ENCODE data around the gene DDIAS. TPM values are rescaled to one million over a fixed set of nuclear protein-coding genes. Genes with fewer than 3 reads are reported as not detected.

Gene DDIAS
- total and polyA plus RNA-seq, 10 of the 15 experiments (the other 5 are each of a cell fraction or from before 2014, with no cell fraction given): 6.9 to 27.8 (median 12.9) TPM

- no peak for FAIRE-seq
- RAD21 ChIA-PET (ENCODE audit: unreplicated experiment): no interaction called here
- no peak overlapping the region for H3K4me3 ChIP-seq
- H3K9ac ChIP-seq (ENCODE audit: control insufficient read depth, insufficient read depth, low read length): no peak overlapping the region
- intact Hi-C loops (cut with micrococcal nuclease; ENCODE audit: unreplicated experiment) (no loop called here), in situ Hi-C loops (cut with MboI) (no loop called here)
- no peaks in the 10 kb centered on the region for H4K20me1 ChIP-seq (ENCODE audit: control insufficient read depth, insufficient read depth)
- POLR2A ChIA-PET: no interaction called here
- no peak overlapping the region for H3K4me2 ChIP-seq (ENCODE audit: control insufficient read depth, insufficient read depth)
- H3K79me2 ChIP-seq (ENCODE audit: control insufficient read depth, insufficient read depth, low read length): no peaks in the 10 kb centered on the region
- no peaks in the 10 kb centered on the region for H3K36me3 ChIP-seq (ENCODE audit: control insufficient read depth in 2 of 2, insufficient read depth in 2 of 2, low read length in 1 of 2)
- SMC1A ChIA-PET (ENCODE audit: uncharacterized antibody, unreplicated experiment): interaction anchor here (1.0 to 1.8 kb wide), 3 partner anchors 11 to 24 kb away, joined by 3 to 6 read pairs (median 4); no protein-coding TSS in a partner anchor
- no peak for ATAC-seq
- H3K27ac ChIP-seq (ENCODE audit: control insufficient read depth, insufficient read depth): no peak overlapping the region
- DNase-seq (ENCODE audit: low read depth, low spot score): no peak
- 62% methylated on average over 5 of the region's 5 CpGs for WGBS (ENCODE audit: insufficient coverage, insufficient replicate concordance, low lambda C conversion rate, missing lambda C conversion rate)
- no peak for TF ChIP-seq ETV6 (conservative IDR thresholded peaks at IDR 0.05 in 1 of 2, IDR thresholded peaks at IDR 0.05 in 1 of 2; ENCODE audit: borderline replicate concordance in 1 of 2, low read depth in 1 of 2)
- no peak for TF ChIP-seq RB1 (IDR thresholded peaks at IDR 0.05; ENCODE audit: borderline replicate concordance)
- TF ChIP-seq EZH2 (IDR thresholded peaks at IDR 0.05; ENCODE audit: borderline replicate concordance, control insufficient read depth, low read depth, low read length): no peak
- no peak for TF ChIP-seq ZNF274 (IDR thresholded peaks at IDR 0.05; ENCODE audit: insufficient read depth, insufficient read length)
- TF ChIP-seq EED (IDR thresholded peaks at IDR 0.05; ENCODE audit: low read depth): no peak
- TF ChIP-seq MAX (IDR thresholded peaks at IDR 0.05; ENCODE audit: low read depth, low read length): no peak
- TF ChIP-seq CBX3 (IDR thresholded peaks at IDR 0.05; ENCODE audit: borderline replicate concordance, low read depth): no peak
- no peak for TF ChIP-seq ZSCAN29 (IDR thresholded peaks at IDR 0.05)
- TF ChIP-seq BCL3 (IDR thresholded peaks at IDR 0.05; ENCODE audit: borderline replicate concordance, insufficient read depth, low read depth, low read length, poor library complexity, severe bottlenecking): no peak
- TF ChIP-seq PBX3 (IDR thresholded peaks at IDR 0.05; ENCODE audit: insufficient replicate concordance, low read depth, low read length): no peak
- no peak overlapping the region for H2AFZ ChIP-seq (ENCODE audit: control insufficient read depth, low read depth, low read length)
- BruUV-seq (replicated peaks): no TSS peak
- H3K4me1 ChIP-seq (ENCODE audit: control insufficient read depth, insufficient read depth, low read length): no peaks in the 10 kb centered on the region
- CTCF ChIA-PET: interaction anchor here (1.2 to 1.6 kb wide), 2 partner anchors 11 to 376 kb away, joined by 3 to 4 read pairs; no protein-coding TSS in a partner anchor
- H3K9me3 ChIP-seq (replicated peaks; ENCODE audit: control insufficient read depth, insufficient read depth, low read length): no peaks in the 10 kb centered on the region; the same call in 2 of the 3 replicates
- H3K27me3 ChIP-seq (replicated peaks in 1 of 2; ENCODE audit: control insufficient read depth in 2 of 2, insufficient read depth in 2 of 2, low read length in 1 of 2): no peaks in the 10 kb centered on the region
These were observed 27.6 kb upstream of the DDIAS start for GRCh38 chr11:82873919-82874333.
